ENCODE measurements around the gene KLF13.

Gene KLF13

GRCh38 chr15:31300208-31300661 is 26.4 kb upstream of the KLF13 start:
- DNase-seq (ENCODE audit: low spot score), result peak; percentile 45

- DNase-seq (ENCODE audit: low spot score), result peak; percentile 50
Measured at GRCh38 chr15:31300981-31301672, 25.5 kb upstream of the KLF13 start.

- no peak for DNase-seq (ENCODE audit: low spot score)
Measured at GRCh38 chr15:31301673-31301990, 25.0 kb upstream of the KLF13 start.

GRCh38 chr15:31302029-31302657 is 24.5 kb upstream of the KLF13 start:
- peak; percentile 44 for DNase-seq (ENCODE audit: low spot score)

GRCh38 chr15:31302778-31303725 is 23.6 kb upstream of the KLF13 start:
- DNase-seq (ENCODE audit: low spot score), result peak; percentile 54

GRCh38 chr15:31303726-31304648 is 22.6 kb upstream of the KLF13 start:
- peak; percentile 45 for DNase-seq (ENCODE audit: low spot score)

GRCh38 chr15:31304751-31305365 is 21.8 kb upstream of the KLF13 start:
- peak; percentile 47 for DNase-seq (ENCODE audit: low spot score)

GRCh38 chr15:31305375-31305774 is 21.3 kb upstream of the KLF13 start:
- DNase-seq (ENCODE audit: low spot score), result peak; percentile 39

- DNase-seq (ENCODE audit: low spot score), result no peak
Measured at GRCh38 chr15:31305796-31306425, 20.7 kb upstream of the KLF13 start.

GRCh38 chr15:31306426-31307269 is 20.0 kb upstream of the KLF13 start:
- DNase-seq (ENCODE audit: low spot score), result peak; percentile 90

- DNase-seq (ENCODE audit: low spot score), result peak; percentile 46
Measured at GRCh38 chr15:31307270-31308184, 19.1 kb upstream of the KLF13 start.

GRCh38 chr15:31308185-31308639 is 18.4 kb upstream of the KLF13 start:
- peak; percentile 57 for DNase-seq (ENCODE audit: low spot score)

GRCh38 chr15:31309893-31310606 is 16.6 kb upstream of the KLF13 start:
- no peak for DNase-seq (ENCODE audit: low spot score)

- peak; percentile 39 for DNase-seq (ENCODE audit: low spot score)
Measured at GRCh38 chr15:31311735-31312619, 14.7 kb upstream of the KLF13 start.

GRCh38 chr15:31313223-31313622 is 13.4 kb upstream of the KLF13 start:
- DNase-seq (ENCODE audit: low spot score), result peak; percentile 10

- no peak for DNase-seq (ENCODE audit: low spot score)
Measured at GRCh38 chr15:31314380-31314779, 12.3 kb upstream of the KLF13 start.
